Measurements from ENCODE around the gene AHSG.

Gene AHSG

DNA sequence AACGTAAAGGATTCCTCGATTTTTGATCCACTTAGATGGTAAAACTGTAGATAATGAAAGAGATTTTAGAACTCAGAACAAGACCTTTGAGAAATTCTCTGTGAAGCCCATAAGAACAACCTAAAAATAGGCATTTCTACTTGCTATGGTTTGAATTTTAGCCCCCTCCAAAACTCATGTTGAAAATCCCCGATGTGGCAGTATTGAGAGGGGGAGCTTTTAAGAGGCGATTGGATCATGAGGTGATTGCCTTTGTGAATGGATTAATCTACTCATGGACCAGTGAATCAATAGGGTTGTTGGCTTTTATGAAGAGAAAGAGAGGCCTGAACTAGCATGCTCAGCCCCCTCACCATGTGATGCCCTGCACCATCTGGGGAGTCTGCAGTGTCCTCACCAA lies 20.2 kb upstream of the AHSG start:
- DNase-seq (ENCODE audit: low spot score): no peak

DNA sequence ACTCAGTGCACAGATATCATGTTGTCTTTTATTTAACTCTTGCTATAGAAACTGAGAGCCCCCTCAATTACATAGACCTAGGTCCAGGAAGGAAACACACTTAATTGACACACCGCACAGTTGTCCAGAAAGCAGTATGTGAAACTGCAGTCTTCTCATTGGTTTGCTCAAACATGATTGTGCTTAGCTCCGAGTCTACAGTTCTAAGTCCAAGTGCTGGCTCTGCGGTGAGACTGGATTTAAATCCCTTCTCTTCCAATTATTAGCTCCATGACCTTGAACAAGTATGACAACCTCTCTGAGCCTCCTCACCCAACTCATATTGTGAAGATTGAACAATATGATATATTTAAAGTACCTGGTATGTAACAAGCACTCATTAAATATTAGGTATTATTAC lies 19.0 kb upstream of the AHSG start:
- DNase-seq (ENCODE audit: low spot score): no peak

DNA sequence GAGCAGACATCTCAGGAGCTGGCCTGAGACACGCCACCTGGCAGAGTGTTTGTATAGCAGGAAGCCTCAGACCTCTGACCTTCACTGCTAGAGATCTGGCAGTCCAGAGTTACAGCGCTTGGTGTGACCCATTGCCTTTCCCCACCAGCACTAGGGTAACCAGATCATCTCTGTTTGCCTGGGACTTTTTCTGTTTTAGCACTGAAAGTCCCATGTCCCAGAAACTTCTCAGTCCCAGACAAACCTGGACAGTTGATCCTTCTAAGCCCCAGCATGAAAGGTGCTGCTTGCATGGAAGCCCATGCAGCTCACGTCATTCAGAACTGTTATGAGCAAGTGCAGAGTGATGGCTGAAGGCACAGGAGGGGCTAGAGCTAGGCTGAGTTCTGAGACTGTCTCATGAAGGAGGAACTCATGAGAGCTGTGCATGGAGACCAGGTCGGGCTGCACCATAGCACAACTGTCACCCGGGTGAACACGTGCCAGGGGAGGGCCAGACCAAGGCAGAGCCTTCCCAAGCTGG lies 18.2 kb upstream of the AHSG start:
- DNase-seq (ENCODE audit: low spot score): no peak

DNA sequence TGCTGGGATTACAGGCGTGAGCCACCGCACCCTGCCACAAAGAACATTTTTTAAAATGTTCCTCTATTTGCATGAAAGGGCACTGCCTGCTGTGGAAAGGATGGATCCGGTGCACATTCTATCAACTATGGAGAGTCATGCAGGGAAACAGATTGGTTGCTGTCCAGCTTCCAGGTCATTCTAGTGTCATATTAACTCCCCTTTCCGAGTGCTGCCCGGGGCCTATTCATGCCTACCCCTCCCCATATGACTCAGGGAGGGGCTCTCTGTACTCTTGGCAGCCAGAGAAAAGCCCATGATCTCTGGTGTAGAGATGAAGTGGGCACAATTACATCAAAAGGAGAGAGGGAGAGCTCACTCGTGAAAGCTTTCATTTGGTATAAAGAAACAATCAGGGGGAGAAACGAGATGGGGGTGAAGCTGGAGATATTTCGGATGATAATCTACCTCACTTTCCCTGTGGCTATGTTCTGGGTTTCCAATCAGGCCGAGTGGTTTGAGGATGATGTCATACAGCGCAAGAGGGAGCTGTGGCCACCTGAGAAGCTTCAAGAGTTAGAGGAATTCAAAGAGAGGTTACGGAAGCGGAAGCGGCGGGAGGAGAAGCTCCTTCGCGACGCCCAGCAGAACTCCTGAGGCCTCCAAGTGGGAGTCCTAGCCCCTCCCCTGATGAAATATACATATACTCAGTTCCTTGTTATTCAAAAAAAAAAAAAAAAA lies 16.1 kb upstream of the AHSG start:
- no peak for DNase-seq (ENCODE audit: low spot score)

DNA sequence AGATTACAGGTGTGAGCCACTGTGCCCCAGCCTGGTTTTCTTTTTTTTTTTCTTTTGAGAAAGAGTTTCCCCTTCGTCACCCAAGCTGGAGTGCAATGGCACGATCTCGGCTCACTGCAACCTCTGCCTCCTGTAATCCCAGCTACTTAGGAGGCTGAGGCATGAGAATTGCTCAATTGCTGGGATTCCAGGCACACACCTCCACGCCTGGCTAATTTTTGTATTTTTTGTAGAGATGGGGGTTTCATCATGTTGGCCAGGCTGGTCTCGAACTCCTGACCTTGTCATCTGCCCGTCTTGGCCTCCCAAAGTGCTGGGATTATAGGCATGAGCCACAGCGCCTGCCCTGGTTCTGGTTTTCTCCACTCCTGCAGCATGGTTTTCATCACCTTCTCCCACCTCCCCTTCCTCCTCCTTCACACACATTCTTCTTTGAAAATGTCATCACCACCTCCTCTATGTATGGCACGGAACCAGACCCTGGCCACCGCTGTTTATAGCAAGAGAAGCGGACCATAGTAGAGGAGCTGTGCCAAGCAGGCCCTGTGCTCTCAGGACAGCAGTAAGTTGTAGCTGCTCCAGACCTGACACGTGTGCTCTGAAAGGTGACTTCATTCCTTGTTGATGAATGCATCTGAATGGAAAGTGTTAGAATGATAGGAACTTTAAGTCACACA lies 14.6 kb upstream of the AHSG start:
- peak; percentile 38 for DNase-seq (ENCODE audit: low spot score)

DNA sequence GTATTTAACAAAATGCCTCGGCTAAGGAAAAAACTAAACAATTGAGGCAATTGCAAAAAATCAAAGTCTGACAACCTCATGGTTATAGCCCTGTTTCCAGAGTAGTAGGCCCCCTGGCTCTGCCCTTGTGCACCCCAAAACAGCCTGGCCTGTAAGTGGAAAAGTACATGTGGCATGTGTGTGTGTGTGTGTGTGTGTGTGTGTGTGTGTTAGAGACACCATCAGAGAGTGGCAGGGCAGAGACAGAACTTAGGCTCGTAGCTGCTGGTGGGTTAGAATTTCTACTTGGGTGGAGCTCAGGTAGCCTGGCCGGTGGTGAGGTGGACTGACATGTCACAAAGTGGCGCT lies 14.1 kb upstream of the AHSG start:
- DNase-seq (ENCODE audit: low spot score): no peak

DNA sequence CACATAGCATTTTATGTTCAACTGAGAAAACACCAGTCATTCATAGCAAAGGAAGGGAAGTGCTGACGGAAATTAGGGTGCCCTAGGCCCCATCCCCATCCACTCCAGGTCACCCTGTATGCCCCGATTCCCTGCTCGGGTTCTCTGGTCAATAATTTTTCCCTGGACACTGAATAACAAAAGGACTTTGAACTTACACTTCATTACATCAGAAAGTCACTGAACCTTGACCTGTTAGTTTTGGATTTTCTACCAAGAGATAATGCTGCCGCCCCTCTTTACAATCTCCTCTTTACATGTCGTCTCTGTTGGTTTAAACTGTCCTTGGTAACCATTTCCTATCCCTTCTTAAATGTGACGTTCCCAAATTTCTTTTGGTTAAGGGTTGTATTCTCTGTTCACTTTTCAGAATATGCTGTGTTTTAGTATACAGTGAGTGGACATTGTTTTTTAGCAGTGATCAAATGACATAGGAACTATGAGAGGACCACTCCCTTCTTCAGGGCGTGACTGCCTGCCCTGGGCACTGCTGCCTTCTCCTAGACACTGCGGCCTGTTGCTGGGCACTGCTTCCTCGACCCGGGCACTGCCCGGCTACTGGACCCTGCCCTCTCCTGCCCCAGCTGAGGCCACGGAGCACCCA lies 13.6 kb upstream of the AHSG start:
- DNase-seq (ENCODE audit: low spot score): no peak

DNA sequence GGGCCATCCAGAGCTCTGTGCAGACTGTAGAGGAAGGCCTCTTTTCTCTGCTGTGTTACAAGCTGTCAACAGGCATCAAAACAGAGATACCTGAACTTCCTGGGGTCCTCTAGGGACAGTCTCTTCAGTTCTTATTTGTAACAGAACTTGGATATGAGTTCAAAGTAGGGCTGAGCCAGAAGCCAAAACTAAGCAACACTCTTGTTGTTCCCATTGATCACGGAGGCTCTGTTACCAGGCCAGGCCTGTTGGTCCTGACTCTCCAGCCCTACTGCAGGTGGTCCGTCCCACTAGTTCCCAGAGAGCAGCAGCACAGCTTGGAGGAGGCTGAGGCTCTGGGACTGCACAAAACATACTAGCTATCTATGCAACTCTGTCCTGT lies 13.1 kb upstream of the AHSG start:
- no peak for DNase-seq (ENCODE audit: low spot score)

DNA sequence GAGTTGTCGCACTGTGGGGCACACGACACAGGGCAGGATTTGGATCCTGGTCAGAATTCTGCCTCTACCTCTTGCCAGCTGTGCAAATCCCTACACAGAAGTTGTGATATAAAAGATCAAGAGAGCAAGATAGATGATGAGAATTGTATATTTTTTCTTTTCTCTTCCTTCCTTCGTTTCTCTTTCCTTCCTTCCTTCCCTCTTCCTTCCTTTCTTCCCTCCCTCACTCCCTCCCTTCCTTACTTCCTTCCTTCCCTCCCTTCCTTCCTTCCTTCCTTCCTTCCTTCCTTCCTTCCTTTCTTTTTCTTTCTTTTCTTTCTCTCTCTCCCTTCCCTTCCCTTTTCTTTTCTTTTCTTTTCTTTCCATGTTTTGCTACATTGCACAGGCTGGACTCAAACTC lies 12.0 kb upstream of the AHSG start:
- no peak for DNase-seq (ENCODE audit: low spot score)

DNA sequence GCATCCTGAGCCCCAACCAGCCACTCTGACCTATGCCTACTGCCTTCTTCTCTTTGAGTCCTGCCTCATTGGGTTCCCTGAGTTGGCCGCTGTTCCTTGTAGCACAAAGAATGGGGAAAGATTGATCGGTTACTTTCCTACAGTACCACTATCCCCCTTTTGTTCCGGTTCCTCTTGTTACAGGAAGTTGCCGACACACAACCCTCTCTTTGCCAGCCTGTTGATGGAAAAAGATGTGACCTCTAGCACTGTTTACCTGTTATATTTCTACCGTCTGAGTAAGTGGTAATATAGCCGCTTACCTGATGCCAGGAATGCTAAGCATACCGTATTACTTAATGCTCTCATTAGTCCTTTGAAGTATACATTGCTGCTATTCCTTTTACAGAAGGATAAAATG lies 9.7 kb upstream of the AHSG start:
- no peak for DNase-seq (ENCODE audit: low spot score)

DNA sequence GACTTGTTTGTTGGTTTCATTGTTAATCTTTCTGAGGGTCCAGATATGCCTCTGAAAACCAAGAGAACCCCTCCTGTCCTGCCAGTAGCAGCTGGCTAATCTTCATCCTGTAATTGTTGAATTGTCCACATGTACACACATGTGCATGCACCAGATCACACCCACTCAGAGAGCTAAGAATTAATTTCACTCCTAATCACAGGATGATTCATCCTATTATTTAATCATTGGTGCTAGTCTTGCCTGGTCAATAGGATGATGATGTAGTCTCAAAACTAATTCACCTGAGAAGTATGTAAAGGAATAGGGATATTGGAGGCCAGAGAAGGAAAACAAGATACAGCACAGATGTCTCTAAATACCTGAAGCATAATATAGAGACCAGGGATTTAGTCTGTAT lies 7.8 kb upstream of the AHSG start:
- no peak for DNase-seq (ENCODE audit: low spot score)

DNA sequence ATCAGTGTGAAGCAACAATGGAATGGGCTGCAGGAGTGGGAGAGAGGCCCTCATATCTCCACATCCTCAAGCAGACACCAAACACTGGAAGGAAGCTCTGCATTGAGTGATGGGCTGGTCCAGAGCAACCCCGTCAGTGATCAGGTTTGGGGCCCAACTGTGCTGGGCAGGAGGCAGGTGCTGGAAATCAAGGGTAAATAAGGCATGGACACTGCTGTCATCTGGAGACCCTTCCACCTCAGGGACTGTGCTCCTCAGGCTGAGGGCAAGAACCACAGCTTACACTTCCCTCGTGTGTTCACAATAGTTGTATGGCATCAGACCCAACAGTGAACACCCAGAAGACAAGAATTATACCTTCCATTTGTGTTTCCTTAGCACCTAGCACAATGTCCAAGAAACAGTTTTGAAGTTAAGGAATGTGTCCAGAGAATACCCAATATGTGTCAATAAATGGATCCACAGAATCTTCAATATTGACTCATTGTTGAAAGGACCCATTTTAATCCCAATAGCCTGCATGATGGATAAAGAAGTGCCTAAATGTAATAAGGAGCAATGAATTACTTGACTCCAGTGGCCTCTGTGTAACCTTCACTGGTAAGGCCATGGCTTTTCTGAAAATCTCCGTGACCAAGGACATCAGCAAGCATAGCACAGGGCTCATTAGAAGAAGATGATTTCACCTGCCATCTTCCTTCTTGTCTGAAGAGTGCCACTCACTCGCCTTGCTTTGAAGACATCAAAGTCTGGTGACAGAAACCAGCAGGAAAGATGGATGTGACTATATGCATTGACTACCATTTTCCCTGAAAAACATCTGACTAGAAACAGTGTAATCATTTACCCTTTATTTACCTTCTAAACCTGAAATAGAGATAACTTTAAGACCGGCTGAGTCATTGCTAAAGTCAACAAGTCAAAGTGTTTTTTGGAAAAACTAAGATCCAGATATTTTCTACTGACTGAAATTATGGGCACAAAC lies 7.0 kb upstream of the AHSG start:
- no peak for DNase-seq (ENCODE audit: low spot score)

DNA sequence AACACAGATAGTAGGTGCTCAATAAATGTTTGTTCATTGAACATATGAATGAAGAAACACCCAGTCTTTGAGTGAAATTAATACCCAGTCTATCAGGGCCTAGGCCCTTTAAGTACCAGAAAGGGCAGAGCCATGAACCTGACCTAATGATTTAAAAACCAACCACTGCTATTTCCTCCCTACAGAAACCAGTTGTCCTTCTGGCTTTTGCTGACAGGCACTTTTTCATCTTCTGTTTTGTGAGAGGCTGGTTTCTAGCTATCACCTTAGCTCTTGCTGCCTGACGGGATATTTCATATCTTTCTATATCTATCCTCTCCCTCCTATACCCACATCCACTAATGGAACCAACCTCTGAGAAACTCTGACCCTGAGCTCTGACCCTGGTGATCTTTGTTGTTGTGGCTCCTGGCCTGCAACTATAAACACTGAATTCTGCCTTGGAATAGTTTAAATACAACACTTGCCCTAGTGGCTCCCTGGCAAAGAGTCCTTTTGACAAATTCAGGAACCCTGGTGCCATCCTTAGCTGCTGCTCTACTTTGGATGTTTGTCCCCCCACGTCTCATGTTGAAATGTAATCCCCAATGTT lies 4.1 kb upstream of the AHSG start:
- DNase-seq (ENCODE audit: low spot score): no peak

DNA sequence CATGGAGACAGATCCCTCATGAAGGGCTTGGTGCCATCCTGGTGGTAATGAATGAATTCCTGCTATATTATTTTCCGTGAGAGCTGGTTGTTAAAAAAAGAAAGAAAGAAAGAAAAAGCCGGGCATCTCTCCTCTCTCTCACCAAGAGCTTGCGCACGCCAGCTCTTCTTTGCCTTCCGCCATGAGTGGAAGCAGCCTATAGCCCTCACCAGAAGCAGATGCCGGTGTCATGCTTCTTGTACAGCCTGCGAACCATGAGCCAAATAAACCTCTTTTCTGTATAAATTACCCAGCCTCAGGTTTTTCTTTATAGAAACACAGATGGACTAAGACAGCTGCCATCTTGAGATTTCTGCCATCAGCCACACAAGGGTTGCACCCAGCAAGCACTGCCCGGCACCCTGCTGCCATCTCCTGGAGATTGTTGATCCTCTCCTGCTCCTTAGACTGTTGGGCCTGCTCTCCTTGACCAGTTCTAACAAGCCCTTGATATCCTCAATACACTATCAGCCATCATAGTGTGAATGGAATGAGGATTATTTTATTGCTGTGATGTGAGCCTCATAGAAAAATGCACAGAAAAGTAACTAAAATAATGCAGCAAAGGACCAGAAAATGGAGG lies 3.5 kb upstream of the AHSG start:
- DNase-seq (ENCODE audit: low spot score): peak; percentile 20

DNA sequence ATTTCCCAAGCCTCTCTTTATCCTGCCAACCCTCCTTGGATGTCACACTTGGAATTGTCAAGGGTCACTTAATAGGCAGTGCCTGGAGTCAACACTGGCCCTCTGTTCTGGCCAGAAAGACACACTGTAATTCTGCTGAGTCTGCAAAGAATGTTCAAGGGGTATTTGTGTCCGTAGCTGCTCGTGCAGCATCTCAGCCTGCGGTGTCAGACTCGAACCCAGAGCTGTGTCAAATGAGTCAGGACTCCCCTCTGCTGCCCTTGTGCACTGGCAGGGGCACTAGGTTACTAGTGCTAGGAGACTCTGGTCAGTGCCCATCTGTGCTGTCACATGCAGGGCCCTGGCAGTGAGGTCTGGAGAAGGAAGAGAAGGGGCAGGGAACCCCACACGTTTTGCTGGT lies 795 bp upstream of the AHSG start:
- DNase-seq (ENCODE audit: low spot score): no peak

DNA sequence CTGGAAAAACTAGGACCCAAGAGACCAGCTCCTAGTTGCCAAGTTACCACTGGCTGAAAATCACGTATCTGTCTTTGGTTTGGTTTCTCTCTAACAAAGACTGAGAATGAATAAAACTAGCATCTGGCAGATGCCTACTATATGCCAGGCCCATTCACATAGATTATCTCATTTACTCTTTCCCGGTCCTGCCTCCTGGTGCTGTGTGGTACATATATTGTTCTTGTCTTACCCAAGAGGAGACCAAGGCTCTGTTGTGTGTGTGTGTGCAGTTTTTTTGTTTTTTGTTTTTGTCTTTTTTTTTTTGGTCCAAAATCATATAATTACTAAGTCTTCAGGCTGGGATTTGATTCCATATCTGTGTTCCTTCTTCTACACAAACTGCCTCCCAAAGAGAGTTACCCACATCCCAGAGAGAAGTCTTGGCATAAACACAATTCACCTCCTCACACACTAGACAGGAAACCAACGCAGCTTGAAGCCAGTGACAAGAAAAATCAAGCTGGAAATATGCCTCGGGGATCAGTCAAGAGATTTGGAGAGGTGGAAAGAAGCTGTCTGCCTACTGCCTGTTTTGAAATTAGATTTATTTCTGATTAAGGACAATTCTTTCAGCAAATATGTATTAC lies 891 bp downstream of the AHSG start:
- no peak for DNase-seq (ENCODE audit: low spot score)

DNA sequence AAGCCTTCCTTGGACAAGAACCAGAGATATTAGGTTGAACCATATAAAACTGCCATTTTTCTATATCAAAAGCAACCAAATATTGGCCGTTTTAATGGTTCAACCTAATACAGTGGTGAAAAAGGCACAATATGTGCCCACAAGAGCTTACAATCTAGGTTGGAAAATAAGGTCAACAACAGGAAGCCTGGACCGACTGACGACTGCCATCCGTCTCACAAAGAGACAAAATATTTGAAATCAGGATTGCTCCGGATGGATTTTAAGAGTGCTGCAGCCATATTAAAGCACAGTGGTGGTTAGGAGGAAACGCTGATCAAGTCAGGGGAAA lies 1.4 kb downstream of the AHSG start:
- DNase-seq (ENCODE audit: low spot score): no peak

DNA sequence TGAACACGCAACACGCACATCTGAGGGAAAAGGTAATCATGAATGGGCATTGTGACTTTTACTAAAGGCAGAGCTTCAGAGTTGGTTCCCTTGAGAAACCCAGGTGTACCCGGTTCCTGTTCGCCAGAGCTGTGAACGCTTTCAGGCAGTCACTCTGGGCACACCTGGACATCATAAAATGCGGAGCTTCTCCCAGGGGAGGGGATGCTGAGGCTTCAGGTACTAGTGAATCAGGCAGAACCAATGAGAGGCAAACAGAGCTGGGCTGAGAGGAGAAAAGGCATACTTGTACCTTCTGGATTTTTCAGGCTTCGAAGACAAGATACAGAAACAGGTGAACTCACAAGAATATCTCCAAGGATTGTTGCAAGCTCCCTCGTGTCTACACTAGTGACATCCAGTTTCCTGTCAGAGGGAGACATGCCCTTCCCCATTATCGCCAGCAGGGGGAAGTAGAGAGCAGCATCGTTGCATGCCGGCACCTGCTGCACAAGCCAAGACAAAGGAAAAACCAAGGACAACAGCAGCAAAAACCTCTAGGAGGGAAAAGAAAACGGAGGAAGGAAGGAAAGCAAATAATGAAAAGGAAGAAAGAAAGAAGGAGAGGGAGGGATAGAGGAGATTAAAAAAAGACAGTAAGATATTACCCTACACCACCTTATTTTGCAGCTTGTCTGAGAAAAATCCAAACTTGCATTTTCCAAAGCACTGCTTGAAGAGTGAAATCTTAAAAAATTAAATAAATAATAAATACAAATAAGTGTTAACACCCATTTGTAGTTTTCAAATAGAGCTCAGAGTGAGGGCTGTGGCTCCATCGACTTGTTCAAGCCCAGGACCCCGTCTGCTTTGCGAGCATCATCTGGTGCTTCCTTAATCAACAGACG lies 2.0 kb downstream of the AHSG start:
- DNase-seq (ENCODE audit: low spot score): peak; percentile 87

DNA sequence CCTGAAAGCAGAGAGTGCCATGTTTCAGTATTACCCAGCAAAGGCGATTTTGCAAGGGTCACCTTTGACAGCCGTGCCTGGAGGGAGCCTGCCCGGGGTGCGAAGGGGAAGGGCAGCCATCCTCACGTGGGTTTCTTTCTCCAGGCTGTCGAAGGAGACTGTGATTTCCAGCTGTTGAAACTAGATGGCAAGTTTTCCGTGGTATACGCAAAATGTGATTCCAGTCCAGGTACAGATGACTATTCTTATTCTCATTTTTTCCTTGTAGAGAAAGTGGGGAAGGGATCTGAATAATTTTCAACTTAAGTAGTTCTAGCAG lies 3.4 kb downstream of the AHSG start:
- DNase-seq (ENCODE audit: low spot score): no peak
